Gastrocnemius medialis (tissue), 4 donors: ENCODE data around the gene WNT9B.

Experiments used
- CTCF ChIP-seq, 5 experiments: fragments of 450-650 bp in 3 of 5; fragments of 200-600 bp in 2 of 5; sonication (generic) in 2 of 5; IDR thresholded peaks in 4 of 5; conservative IDR thresholded peaks in 1 of 5; 1 replicate in 4 of 5; 2 replicates in 1 of 5; pipeline ENCODE4 v1.5.1; 2016 to 2019; ENCODE audit warnings: antibody characterized with exemption in 5 of 5, mild to moderate bottlenecking in 3 of 5, moderate library complexity in 3 of 5
- POLR2A ChIP-seq, 2 donors: fragments of 450-650 bp; IDR thresholded peaks; one replicate each; pipeline ENCODE4 v1.6.1; 2017; ENCODE audit warnings: antibody characterized with exemption in 2 of 2, mild to moderate bottlenecking in 2 of 2, moderate library complexity in 2 of 2

- TF ChIP-seq CTCF (IDR thresholded peaks at IDR 0.05 in 4 of 5, conservative IDR thresholded peaks at IDR 0.05 in 1 of 5) = no peak
- TF ChIP-seq POLR2A (IDR thresholded peaks at IDR 0.05) = no peak
Observed at GRCh38 chr17:46813920-46814319, 37.5 kb upstream of the WNT9B start.
